Mesangial cell (primary cell): Measurements from ENCODE around the gene APBA2. TPM values are rescaled to one million over a fixed set of nuclear protein-coding genes. Genes with fewer than 3 reads are reported as not detected.

ENCODE experiments used
- total RNA-seq: library from RNA; depleted of rRNA; stranded (reverse); fragments of >200 nt; gene quantifications from 2 replicates; pipeline ENCODE4 v1.2.3, GENCODE V29; 2015

APBA2 gene
- 31.3 and 35.4 TPM in 2 replicates for total RNA-seq

GRCh38 chr15:28885630-28886430 lies at the start of gene APBA2:
TSS of gene APBA2 (plus strand) at chr15:28885974. CDS start at chr15:29053885, 167,911 bp downstream.

GRCh38 chr15:28848521-28848920 lies 37.3 kb upstream of the APBA2 start, which contains the start of gene GOLGA6L7:
TSS of gene GOLGA6L7 (minus strand) at chr15:28848644. CDS start at chr15:28848549, 95 bp downstream.

Other genes with a start within 250 kb of the APBA2 start
- 0.25 TPM in 1 of 2 replicates, not detected in the other for gene GOLGA8M, start 173.6 kb upstream of the APBA2 start, total RNA-seq
- gene GOLGA6L7, start 37.3 kb upstream of the APBA2 start, total RNA-seq: not detected in 2 replicates